GM12875 (cell line): Measurements from ENCODE around the gene ACAA2.

Experiments used
- H3K4me3 ChIP-seq: one replicate; pipeline ENCODE4 v1.5.1; 2011; ENCODE audit warnings: low read depth, low read length, control low read depth
- TF ChIP-seq, protein P1 (sequence below): IDR thresholded peaks from 2 replicates; pipeline ENCODE4 v1.5.1; 2011; ENCODE audit warnings: low read depth, mild to moderate bottlenecking, control low read depth, inconsistent platforms, low read length, moderate library complexity, borderline replicate concordance; ENCODE audit not compliant: insufficient read depth

ACAA2 gene

GRCh38 chr18:49857708-49858107 is 44.4 kb upstream of the ACAA2 start:
- no peak overlapping the region for H3K4me3 ChIP-seq
- TF ChIP-seq, protein P1, sequence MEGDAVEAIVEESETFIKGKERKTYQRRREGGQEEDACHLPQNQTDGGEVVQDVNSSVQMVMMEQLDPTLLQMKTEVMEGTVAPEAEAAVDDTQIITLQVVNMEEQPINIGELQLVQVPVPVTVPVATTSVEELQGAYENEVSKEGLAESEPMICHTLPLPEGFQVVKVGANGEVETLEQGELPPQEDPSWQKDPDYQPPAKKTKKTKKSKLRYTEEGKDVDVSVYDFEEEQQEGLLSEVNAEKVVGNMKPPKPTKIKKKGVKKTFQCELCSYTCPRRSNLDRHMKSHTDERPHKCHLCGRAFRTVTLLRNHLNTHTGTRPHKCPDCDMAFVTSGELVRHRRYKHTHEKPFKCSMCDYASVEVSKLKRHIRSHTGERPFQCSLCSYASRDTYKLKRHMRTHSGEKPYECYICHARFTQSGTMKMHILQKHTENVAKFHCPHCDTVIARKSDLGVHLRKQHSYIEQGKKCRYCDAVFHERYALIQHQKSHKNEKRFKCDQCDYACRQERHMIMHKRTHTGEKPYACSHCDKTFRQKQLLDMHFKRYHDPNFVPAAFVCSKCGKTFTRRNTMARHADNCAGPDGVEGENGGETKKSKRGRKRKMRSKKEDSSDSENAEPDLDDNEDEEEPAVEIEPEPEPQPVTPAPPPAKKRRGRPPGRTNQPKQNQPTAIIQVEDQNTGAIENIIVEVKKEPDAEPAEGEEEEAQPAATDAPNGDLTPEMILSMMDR = no peak

GRCh38 chr18:49856496-49856895 is 43.2 kb upstream of the ACAA2 start:
- TF ChIP-seq, protein P1 = no peak

DNA sequence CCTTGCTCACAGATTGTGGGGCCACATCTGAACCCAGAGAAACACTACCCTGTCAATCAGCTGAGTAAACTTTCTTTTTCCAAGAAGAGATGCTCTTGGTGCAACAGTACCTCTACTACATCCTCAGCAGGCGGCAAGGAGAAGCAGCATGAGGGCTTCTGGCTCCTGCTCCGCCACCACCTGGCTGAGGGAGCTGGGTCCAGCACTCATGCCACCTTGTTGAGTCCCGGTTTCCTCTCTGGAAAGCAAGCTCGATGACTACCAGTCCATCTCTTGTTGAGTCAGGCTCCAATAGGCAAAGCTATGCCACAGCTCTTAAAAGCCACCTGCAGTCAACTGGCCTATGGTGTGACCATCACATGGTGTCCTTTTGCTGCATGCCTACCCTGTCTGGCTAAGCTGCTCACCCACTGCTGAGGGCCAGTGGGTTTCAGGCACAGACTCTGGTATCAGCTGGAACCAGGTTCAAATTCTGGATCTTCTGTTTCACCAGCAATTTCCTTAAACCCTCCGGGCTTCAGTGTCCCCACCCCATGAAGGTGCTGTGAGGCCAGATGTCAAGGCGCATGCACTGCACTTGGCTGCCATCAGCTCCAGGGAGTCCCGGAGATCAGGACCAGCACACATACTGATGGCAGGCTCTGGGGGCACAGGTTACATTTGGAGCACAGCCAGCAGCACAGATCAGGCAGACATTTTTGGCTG is 42.5 kb upstream of the ACAA2 start:
- no peak overlapping the region for H3K4me3 ChIP-seq
- TF ChIP-seq, protein P1 = no peak

More at GRCh38 chr18:49856496-49856895, 43.2 kb upstream of the ACAA2 start:
- H3K4me3 ChIP-seq = no peak overlapping the region

GRCh38 chr18:49854681-49855080 is 41.3 kb upstream of the ACAA2 start:
- TF ChIP-seq, protein P1 = no peak
- H3K4me3 ChIP-seq = no peak overlapping the region

- H3K4me3 ChIP-seq = no peak overlapping the region
- TF ChIP-seq, protein P1 = no peak
Observed at GRCh38 chr18:49853436-49853835, 40.1 kb upstream of the ACAA2 start.

DNA sequence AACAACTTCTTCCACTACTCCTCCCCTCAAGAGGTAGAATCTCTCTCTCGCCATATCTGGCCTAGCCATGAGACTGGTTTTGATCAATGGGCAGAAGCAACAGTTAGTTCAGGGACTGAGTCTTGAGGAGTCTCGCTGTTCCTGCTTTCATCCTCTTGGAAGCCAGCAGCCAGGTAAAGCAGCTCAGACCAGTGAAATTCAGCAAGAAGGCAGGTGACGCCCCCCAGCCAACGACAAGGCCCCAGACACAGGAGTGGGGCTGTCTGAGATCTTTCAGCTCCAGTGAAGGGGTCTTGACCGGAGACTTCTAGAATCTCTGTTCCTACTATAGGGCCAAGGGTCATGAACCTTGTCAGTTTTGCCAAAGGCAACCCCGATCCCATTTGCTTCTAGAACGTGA is 39.7 kb upstream of the ACAA2 start:
- TF ChIP-seq, protein P1 = no peak
- H3K4me3 ChIP-seq = no peak overlapping the region

- TF ChIP-seq, protein P1 = no peak
- no peak overlapping the region for H3K4me3 ChIP-seq
Observed at GRCh38 chr18:49851624-49852023, 38.3 kb upstream of the ACAA2 start.
